ENCODE results near the gene HINFP. TPM values are rescaled to one million over a fixed set of nuclear protein-coding genes. Genes with fewer than 3 reads are reported as not detected.
A peak's percentile ranks its signal among the peaks of the same experiment; 100 is the strongest.

Gene HINFP
- total RNA-seq, 1 experiment from 2014 or later: 38.1 TPM

DNA sequence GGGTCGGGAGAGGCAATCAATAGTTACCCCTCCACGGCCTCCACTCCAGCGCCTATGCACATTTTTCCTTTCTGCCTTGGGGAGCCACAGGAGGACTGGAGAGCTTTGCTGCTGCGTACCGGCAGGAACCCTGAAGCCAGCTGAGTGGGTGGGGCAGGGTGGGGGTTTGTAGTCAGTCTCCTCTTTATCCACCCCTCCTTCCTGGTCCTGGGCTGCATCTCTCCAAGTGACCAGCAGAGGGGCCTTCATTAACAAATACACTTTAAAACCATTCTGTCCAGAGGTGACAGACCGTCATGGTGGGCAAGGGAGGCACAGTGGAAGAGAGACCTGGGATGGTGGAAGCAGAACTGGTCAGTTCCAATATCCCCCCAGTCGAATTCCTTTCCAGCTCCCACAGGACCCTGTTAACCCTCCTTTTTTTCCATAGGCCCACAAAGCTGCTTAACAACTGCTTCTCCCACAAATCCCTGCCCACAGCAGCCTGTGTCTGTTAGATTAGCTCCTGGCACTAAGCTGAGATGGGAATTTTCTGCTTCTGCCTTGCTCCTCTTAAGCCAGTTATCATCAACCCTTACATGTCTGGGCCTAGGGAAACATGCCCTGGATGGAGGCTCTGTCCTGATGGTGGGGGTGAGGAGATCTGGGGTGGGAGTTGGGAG, 23.6 kb downstream of the HINFP start:
- BruUV-seq (replicated peaks): no TSS peak
- POLR2A ChIA-PET: interaction anchor here (0.5 to 1.6 kb wide), 11 partner anchors 10 to 539 kb away, joined by 3 to 7 read pairs (median 4); partner anchors contain the start of gene C2CD2L
- intact Hi-C loops (cut with micrococcal nuclease): loop anchor here (2.0 to 5.0 kb wide), 2 partner anchors 52 to 327 kb away; no protein-coding TSS in a partner anchor
- CTCF ChIA-PET: interaction anchor here (0.6 to 2.5 kb wide), 12 partner anchors 10 to 330 kb away, joined by 3 to 15 read pairs (median 4); partner anchors contain the start of genes DPAGT1 and HINFP
- Histone ChIP-seq H3K4me1 (ENCODE audit: control insufficient read depth in 1 of 2, insufficient read depth in 2 of 2, low read length in 2 of 2) (peaks cover 8 to 35% of the 10 kb centered on the region in 2 experiments; a peak in 3 of 4 replicates), H3K9me2 (ENCODE audit: insufficient read depth) (no peaks in the 10 kb centered on the region), H3K36me3 (ENCODE audit: control insufficient read depth in 1 of 2, insufficient read depth in 2 of 2, low read length in 2 of 2) (no peaks in the 10 kb centered on the region), H3K27ac (ENCODE audit: low read depth, low read length) (no peak overlapping the region), H3K79me2 (ENCODE audit: insufficient read depth, low read length) (no peaks in the 10 kb centered on the region), H3K27me3 (ENCODE audit: insufficient read depth, low read length) (no peaks in the 10 kb centered on the region), H3K9me3 (ENCODE audit: control insufficient read depth in 1 of 2, insufficient read depth in 1 of 2, low read depth in 1 of 2, low read length in 2 of 2) (no peaks in the 10 kb centered on the region), H3K4me2 (ENCODE audit: low read length) (peak overlapping the region; percentile 70), H4K20me1 (ENCODE audit: insufficient read depth) (no peaks in the 10 kb centered on the region), H2AFZ (ENCODE audit: low read depth, low read length, poor library complexity, severe bottlenecking) (peak overlapping the region; percentile 94), H3K9ac (ENCODE audit: low read length) (0 out of 2 replicates have a peak overlapping the region, but pooled peaks have one; percentile 24), H3K4me3 (replicated peaks in 1 of 2; ENCODE audit: low read depth in 1 of 2, low read length in 2 of 2) (peak overlapping the region; percentile 15 to 28; a peak in 2 of 4 replicates)
- RAD21 ChIA-PET (ENCODE audit: low non-redundant PET in 1 of 2, low total read pairs in 2 of 2, uncharacterized antibody in 2 of 2, unreplicated experiment in 2 of 2): interaction anchor here in 1 of 2 experiments (0.6 to 0.9 kb wide), 2 partner anchors 18 to 223 kb away, joined by 3 read pairs; no protein-coding TSS in a partner anchor
- TF ChIP-seq CTCF (IDR thresholded peaks at IDR 0.05 in 2 of 3, conservative IDR thresholded peaks at IDR 0.05 in 1 of 3; ENCODE audit: borderline replicate concordance in 1 of 3, insufficient read depth in 1 of 3, low read depth in 2 of 3, low read length in 2 of 3) (peak; percentile 57 to 73 (median 58); a peak in 5 of 6 replicates), POLR2A (IDR thresholded peaks at IDR 0.05; ENCODE audit: borderline replicate concordance, extremely low read depth, insufficient read depth, insufficient read length) (peak; percentile 13), RAD21 (IDR thresholded peaks at IDR 0.05; ENCODE audit: low read depth) (peak; percentile 55), ZNF274 (IDR thresholded peaks at IDR 0.05; ENCODE audit: low read depth, low read length) (no peak), SP1 (IDR thresholded peaks at IDR 0.05; ENCODE audit: low read depth) (no peak), POLR2AphosphoS5 (IDR thresholded peaks at IDR 0.05; ENCODE audit: low read depth, low read length) (peak; percentile 47), YY1 (IDR thresholded peaks at IDR 0.05; ENCODE audit: extremely low read depth, insufficient replicate concordance, low read depth, low read length) (peak; percentile 61)
- ATAC-seq (peak; percentile 90), DNase-seq (ENCODE audit: low read depth, low spot score) (peak; percentile 78)

Data from HCT116 (cell line).